Liver (tissue), 9 donors: ENCODE measurements around the gene SULT6B1. TPM values are rescaled to one million over a fixed set of nuclear protein-coding genes. Genes with fewer than 3 reads are reported as not detected.
A peak's percentile ranks its signal among the peaks of the same experiment; 100 is the strongest.

ENCODE experiments used
- DNase-seq: peaks from one replicate; pipeline ENCODE4 v3.0.0-alpha.2; 2017; ENCODE audit warnings: low spot score
- H3K27ac ChIP-seq, 2 donors: one replicate each; pipeline ENCODE4 v1.7.0; 2013; ENCODE audit warnings: inconsistent platforms in 2 of 2, low read length in 2 of 2, control low read depth in 1 of 2, low read depth in 1 of 2, mild to moderate bottlenecking in 1 of 2
- H3K27me3 ChIP-seq, 4 donors: one replicate each; pipeline versions ENCODE4 v1.6.1 to v1.7.0; 2013; ENCODE audit warnings: low read length in 3 of 4, inconsistent platforms in 1 of 4, mild to moderate bottlenecking in 1 of 4, moderate library complexity in 1 of 4; ENCODE audit not compliant: control insufficient read depth in 4 of 4, insufficient read depth in 4 of 4
- H3K36me3 ChIP-seq, 4 donors: one replicate each; pipeline versions ENCODE4 v1.6.1 to v1.7.0; 2013; ENCODE audit warnings: low read length in 3 of 4, mild to moderate bottlenecking in 3 of 4, low read depth in 1 of 4, moderate library complexity in 1 of 4; ENCODE audit not compliant: control insufficient read depth in 4 of 4, insufficient read depth in 3 of 4
- H3K4me1 ChIP-seq, 4 donors: one replicate each; pipeline versions ENCODE4 v1.6.1 to v1.7.0; 2013; ENCODE audit warnings: low read length in 3 of 4, mild to moderate bottlenecking in 3 of 4, moderate library complexity in 1 of 4; ENCODE audit not compliant: control insufficient read depth in 4 of 4, insufficient read depth in 4 of 4
- H3K4me3 ChIP-seq, 3 donors: one replicate each; pipeline versions ENCODE4 v1.6.1 to v1.7.0; 2013; ENCODE audit warnings: low read length in 3 of 3, control low read depth in 1 of 3, low read depth in 1 of 3, mild to moderate bottlenecking in 1 of 3
- H3K9ac ChIP-seq, 2 donors: one replicate each; pipeline ENCODE4 v1.7.0; 2013; ENCODE audit warnings: low read length in 2 of 2, mild to moderate bottlenecking in 2 of 2, moderate library complexity in 2 of 2, control low read depth in 1 of 2, low read depth in 1 of 2
- H3K9me3 ChIP-seq, 4 donors: one replicate each; pipeline versions ENCODE4 v1.6.1 to v1.7.0; 2013; ENCODE audit warnings: low read length in 3 of 4; ENCODE audit not compliant: control insufficient read depth in 4 of 4
- ATF3 ChIP-seq: IDR thresholded peaks from 2 replicates; pipeline ENCODE4 v1.6.1; 2016; ENCODE audit warnings: antibody characterized with exemption
- CTCF ChIP-seq: fragments of 150-350 bp; IDR thresholded peaks from 2 replicates; pipeline ENCODE4 v1.5.1; 2017; ENCODE audit warnings: improper control_type of control experiment, low read depth, low read length; ENCODE audit not compliant: missing input control
- EGR1 ChIP-seq, 2 donors: IDR thresholded peaks; 2 replicates each; pipeline ENCODE4 v1.6.1; 2016 to 2018; ENCODE audit warnings: antibody characterized with exemption in 2 of 2, low read depth in 2 of 2
- FOXA1 ChIP-seq: IDR thresholded peaks from 2 replicates; pipeline ENCODE4 v1.6.1; 2016; ENCODE audit warnings: antibody characterized with exemption
- FOXA2 ChIP-seq: IDR thresholded peaks from 2 replicates; pipeline ENCODE4 v1.6.1; 2016; ENCODE audit warnings: antibody characterized with exemption
- GABPA ChIP-seq, 2 donors: IDR thresholded peaks in 1 of 2; conservative IDR thresholded peaks in 1 of 2; 2 replicates each; pipeline ENCODE4 v1.6.1; 2016; ENCODE audit warnings: antibody characterized with exemption in 2 of 2, mild to moderate bottlenecking in 1 of 2, moderate library complexity in 1 of 2
- HNF4A ChIP-seq, 2 donors: conservative IDR thresholded peaks; 2 replicates each; pipeline ENCODE4 v1.6.1; 2016; ENCODE audit warnings: antibody characterized with exemption in 2 of 2, mild to moderate bottlenecking in 2 of 2
- HNF4G ChIP-seq: IDR thresholded peaks from 2 replicates; pipeline ENCODE4 v1.6.1; 2016; ENCODE audit warnings: antibody characterized with exemption
- JUND ChIP-seq, 2 donors: IDR thresholded peaks; 2 replicates each; pipeline ENCODE4 v1.6.1; 2016; ENCODE audit warnings: antibody characterized with exemption in 2 of 2
- MAX ChIP-seq: IDR thresholded peaks from 2 replicates; pipeline ENCODE4 v1.6.1; 2016; ENCODE audit warnings: antibody characterized with exemption
- NR2F2 ChIP-seq: IDR thresholded peaks from 2 replicates; pipeline ENCODE4 v1.6.1; 2016; ENCODE audit warnings: antibody characterized with exemption
- RAD21 ChIP-seq, 2 donors: IDR thresholded peaks; 2 replicates each; pipeline ENCODE4 v1.6.1; 2016; ENCODE audit warnings: antibody characterized with exemption in 2 of 2, mild to moderate bottlenecking in 2 of 2
- REST ChIP-seq: IDR thresholded peaks from 2 replicates; pipeline ENCODE4 v1.6.1; 2016; ENCODE audit warnings: antibody characterized with exemption, mild to moderate bottlenecking
- RXRA ChIP-seq, 2 donors: IDR thresholded peaks; 2 replicates each; pipeline ENCODE4 v1.6.1; 2017 to 2018; ENCODE audit warnings: antibody characterized with exemption in 2 of 2, mild to moderate bottlenecking in 1 of 2
- SP1 ChIP-seq: IDR thresholded peaks from 2 replicates; pipeline ENCODE4 v1.6.1; 2018; ENCODE audit warnings: antibody characterized with exemption, mild to moderate bottlenecking
- TAF1 ChIP-seq: conservative IDR thresholded peaks from 2 replicates; pipeline ENCODE4 v1.6.1; 2016; ENCODE audit warnings: antibody characterized with exemption, mild to moderate bottlenecking
- YY1 ChIP-seq: IDR thresholded peaks from 2 replicates; pipeline ENCODE4 v1.6.1; 2016; ENCODE audit warnings: antibody characterized with exemption, mild to moderate bottlenecking
- ZBTB33 ChIP-seq: IDR thresholded peaks from 2 replicates; pipeline ENCODE4 v1.6.1; 2016; ENCODE audit warnings: antibody characterized with exemption
- WGBS: extraction: QIAGEN DNeasy Blood & Tissue Kit; methylation state at CpG from one replicate; pipeline ENCODE4 v1.1.7; 2013; 5-methylcytosine and 5-hydroxymethylcytosine counted together
- polyA plus RNA-seq, 2 donors: library from polyadenylated mRNA; stranded (reverse) in 1 of 2; unstranded in 1 of 2; fragments of 200-250 nt in 1 of 2; fragments of >200 nt in 1 of 2; fragmentation: Nextera tagmentation in 1 of 2; extraction: Ambion mirVana in 1 of 2; gene quantifications; one replicate each; pipeline versions ENCODE4 v1.2.1 to v1.2.3, GENCODE V29; 2013 to 2015
- total RNA-seq, 2 donors: library from RNA; depleted of rRNA; stranded (reverse); fragments of >200 nt; gene quantifications; one replicate each; pipeline ENCODE4 v1.2.3, GENCODE V29; 2014
- donor health status: healthy.
- donor health status: healthy.
- donor health status: healthy.
- donor health status: healthy.
- donor health status: healthy.

SULT6B1 gene
- total RNA-seq = not detected
- polyA plus RNA-seq = not detected

GRCh38 chr2:37188570-37188969 lies at the start of gene SULT6B1:
Gene SULT6B1 (minus strand): TSS chr2:37188670. CDS start chr2:37188640, 30 bp downstream.
- DNase-seq = no peak
- TF ChIP-seq RAD21 (IDR thresholded peaks at IDR 0.05) (no peak), HNF4A (conservative IDR thresholded peaks at IDR 0.05) (no peak), FOXA2 (no peak), FOXA1 (no peak), RXRA (IDR thresholded peaks at IDR 0.05) (no peak), GABPA (IDR thresholded peaks at IDR 0.05 in 1 of 2, conservative IDR thresholded peaks at IDR 0.05 in 1 of 2) (no peak), SP1 (no peak), HNF4G (no peak), MAX (no peak), CTCF (no peak), NR2F2 (no peak), EGR1 (IDR thresholded peaks at IDR 0.05; ENCODE audit: low read depth in 2 of 2) (no peak), TAF1 (no peak), ATF3 (no peak), JUND (IDR thresholded peaks at IDR 0.05) (no peak), REST (no peak)
- WGBS = 98% methylated on average over 2 of the region's 2 CpGs
- H3K36me3 ChIP-seq = no peaks in the 10 kb centered on the region
- H3K9me3 ChIP-seq = no peaks in the 10 kb centered on the region
- peak within 1 kb of the TSS in 1 of 2 donors; percentile 18 for H3K27ac ChIP-seq
- no peaks in the 10 kb centered on the region for H3K4me1 ChIP-seq
- H3K9ac ChIP-seq = no peak within 1 kb of the TSS
- H3K27me3 ChIP-seq = no peaks in the 10 kb centered on the region
- H3K4me3 ChIP-seq = no peak within 1 kb of the TSS

GRCh38 chr2:37232131-37232933 lies 43.9 kb upstream of the SULT6B1 start:
- H3K4me1 ChIP-seq = peaks cover 12 to 26% (median 20%) of the 10 kb centered on the region in 4 donors
- TF ChIP-seq NR2F2 (no peak), ZBTB33 (no peak), RAD21 (IDR thresholded peaks at IDR 0.05) (no peak), HNF4A (conservative IDR thresholded peaks at IDR 0.05) (no peak), JUND (IDR thresholded peaks at IDR 0.05) (no peak), SP1 (no peak), FOXA1 (no peak), MAX (no peak), REST (no peak), EGR1 (IDR thresholded peaks at IDR 0.05; ENCODE audit: low read depth in 2 of 2) (no peak), YY1 (no peak), HNF4G (no peak), FOXA2 (no peak), RXRA (IDR thresholded peaks at IDR 0.05) (no peak), ATF3 (no peak), GABPA (IDR thresholded peaks at IDR 0.05 in 1 of 2, conservative IDR thresholded peaks at IDR 0.05 in 1 of 2) (no peak)

More at GRCh38 chr2:37232131-37232933, 43.9 kb upstream of the SULT6B1 start:
- Histone ChIP-seq H3K36me3 (peaks cover 0 to 12% (median 10%) of the 10 kb centered on the region in 4 donors), H3K27ac (peak overlapping the region; percentile 78 to 91), H3K27me3 (no peaks in the 10 kb centered on the region), H3K9ac (peak overlapping the region; percentile 91 to 92), H3K9me3 (no peaks in the 10 kb centered on the region), H3K4me3 (peak overlapping the region; percentile 75 to 97 (median 95))
- 19% methylated on average over 18 of the region's 18 CpGs for WGBS
- peak; percentile 35 for DNase-seq
